ENCODE results near the gene PSMC3.

PSMC3 gene

DNA sequence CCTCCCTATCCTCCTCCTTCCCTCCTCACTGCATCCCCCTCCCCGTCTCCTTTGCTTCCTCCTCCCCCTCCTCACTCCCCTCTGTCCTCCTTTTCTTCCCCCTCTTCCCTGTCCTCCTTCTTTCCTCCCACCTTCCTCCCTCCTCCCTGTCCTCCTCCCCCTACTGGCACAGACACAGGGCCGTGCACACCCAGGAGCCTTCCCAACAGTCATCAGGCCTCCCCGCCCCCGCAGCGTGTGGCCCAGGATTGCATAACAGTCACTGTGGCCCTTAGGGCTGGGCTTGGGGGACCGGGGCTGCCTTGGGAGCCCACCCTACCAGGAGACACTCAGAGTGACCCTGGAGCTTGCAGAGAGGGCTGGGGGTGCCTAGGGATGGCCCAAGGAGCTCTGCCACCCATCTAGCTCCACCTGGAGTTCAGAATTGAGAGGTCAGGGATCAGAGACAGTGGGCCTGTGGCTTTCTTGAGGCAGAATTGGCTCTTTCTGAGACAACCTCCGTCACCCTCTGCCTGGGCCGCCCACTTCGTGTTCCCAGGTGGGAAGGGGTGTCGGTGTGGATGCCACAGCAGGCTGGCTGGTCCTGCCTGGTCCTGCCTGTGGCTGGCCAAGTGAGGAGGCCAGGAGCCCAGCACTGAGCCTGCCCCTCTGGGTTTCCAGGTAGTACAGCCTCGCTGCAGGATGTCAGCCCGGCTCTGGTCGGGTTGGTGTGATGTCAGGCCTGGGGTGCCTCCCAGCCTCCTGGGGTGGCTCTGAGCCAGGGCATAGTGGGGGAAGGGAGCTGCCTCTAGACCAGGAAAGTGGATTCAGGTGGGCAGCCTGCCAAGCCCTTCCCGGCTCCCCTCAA is 49.5 kb downstream of the PSMC3 start:
- Histone ChIP-seq H3K4me1 (ENCODE audit: insufficient read depth, low read length) (no peaks in the 10 kb centered on the region), H3K4me3 (ENCODE audit: low read length) (no peak overlapping the region), H3K27ac (ENCODE audit: low read length) (no peak overlapping the region), H3K27me3 (ENCODE audit: insufficient read depth, low read length) (no peaks in the 10 kb centered on the region), H3K36me3 (ENCODE audit: insufficient read depth, low read depth, low read length) (no peaks in the 10 kb centered on the region), H3K9ac (ENCODE audit: low read depth, low read length) (no peak overlapping the region), H3K9me3 (ENCODE audit: insufficient read depth, low read depth, low read length) (no peaks in the 10 kb centered on the region)

DNA sequence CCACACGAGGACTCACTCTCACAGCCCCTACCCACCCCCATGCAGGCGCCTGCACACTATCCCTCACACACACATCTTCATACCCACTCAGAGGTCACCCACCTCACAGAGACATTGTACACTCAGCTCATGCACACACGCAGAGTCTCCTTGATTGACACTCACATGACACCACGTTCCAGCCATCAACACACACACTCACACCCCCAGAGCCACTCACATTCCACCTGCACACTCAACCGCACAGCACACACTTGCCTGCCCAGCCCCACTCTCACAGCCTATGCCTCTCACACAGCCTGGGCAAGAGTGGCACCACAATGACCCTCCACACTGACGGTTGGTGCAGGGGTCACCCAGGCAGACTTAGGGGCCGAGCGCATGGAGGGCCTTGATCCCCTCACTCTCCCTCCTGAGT is 50.1 kb downstream of the PSMC3 start:
- Histone ChIP-seq H3K36me3 (ENCODE audit: insufficient read depth, low read depth, low read length) (no peaks in the 10 kb centered on the region), H3K4me1 (ENCODE audit: insufficient read depth, low read length) (no peaks in the 10 kb centered on the region), H3K9ac (ENCODE audit: low read depth, low read length) (no peak overlapping the region), H3K9me3 (ENCODE audit: insufficient read depth, low read depth, low read length) (no peaks in the 10 kb centered on the region), H3K27me3 (ENCODE audit: insufficient read depth, low read length) (no peaks in the 10 kb centered on the region), H3K27ac (ENCODE audit: low read length) (no peak overlapping the region), H3K4me3 (ENCODE audit: low read length) (no peak overlapping the region)

DNA sequence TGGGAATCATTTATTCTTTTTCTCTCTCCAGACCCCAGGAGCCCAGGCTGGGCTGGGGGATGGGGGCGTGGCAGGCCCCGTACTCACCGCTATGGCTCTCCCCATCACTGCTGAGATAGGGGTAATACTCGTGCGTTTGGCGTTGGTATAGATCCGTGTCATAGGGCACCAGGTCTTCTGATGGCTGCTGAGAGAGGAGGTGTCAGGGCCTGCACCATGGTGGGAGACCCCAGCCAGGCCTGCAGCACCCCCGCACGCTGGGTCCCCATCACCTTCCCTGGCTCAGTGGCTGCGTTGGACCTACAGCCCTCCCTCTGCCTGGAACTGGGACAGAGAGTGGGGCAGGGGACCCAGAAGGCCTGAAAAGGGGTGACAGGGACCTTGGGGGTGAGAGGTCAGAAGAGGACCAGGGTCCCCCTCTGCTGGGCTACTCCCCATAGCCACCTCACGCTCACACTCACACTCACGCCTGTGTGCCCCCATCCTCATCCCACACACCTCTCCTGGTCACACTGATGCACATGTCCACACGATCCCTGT is 50.6 kb downstream of the PSMC3 start:
- Histone ChIP-seq H3K9me3 (ENCODE audit: insufficient read depth, low read depth, low read length) (no peaks in the 10 kb centered on the region), H3K9ac (ENCODE audit: low read depth, low read length) (no peak overlapping the region), H3K27me3 (ENCODE audit: insufficient read depth, low read length) (no peaks in the 10 kb centered on the region), H3K27ac (ENCODE audit: low read length) (no peak overlapping the region), H3K36me3 (ENCODE audit: insufficient read depth, low read depth, low read length) (no peaks in the 10 kb centered on the region), H3K4me1 (ENCODE audit: insufficient read depth, low read length) (no peaks in the 10 kb centered on the region), H3K4me3 (ENCODE audit: low read length) (no peak overlapping the region)

DNA sequence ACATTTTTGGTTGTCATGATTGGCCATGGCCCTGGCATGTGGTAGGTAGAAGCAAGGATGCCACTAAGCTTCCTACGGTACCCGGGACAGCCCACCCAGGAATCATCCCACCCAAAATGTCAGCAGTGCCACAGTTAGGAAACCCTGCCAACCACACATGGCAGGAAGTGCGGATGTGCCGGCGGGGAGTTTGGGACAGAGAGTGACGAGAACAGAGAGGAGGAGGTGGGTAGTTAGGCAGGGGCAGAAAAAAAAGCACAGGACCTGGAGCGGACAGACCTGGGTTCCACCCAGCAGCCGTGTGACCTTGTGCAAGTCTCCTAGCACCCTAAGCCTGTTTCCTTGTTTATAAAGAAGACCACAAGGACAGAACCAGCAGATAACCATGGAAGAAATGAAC is 51.2 kb downstream of the PSMC3 start:
- Histone ChIP-seq H3K4me3 (ENCODE audit: low read length) (no peak overlapping the region), H3K27me3 (ENCODE audit: insufficient read depth, low read length) (no peaks in the 10 kb centered on the region), H3K27ac (ENCODE audit: low read length) (no peak overlapping the region), H3K36me3 (ENCODE audit: insufficient read depth, low read depth, low read length) (no peaks in the 10 kb centered on the region), H3K4me1 (ENCODE audit: insufficient read depth, low read length) (no peaks in the 10 kb centered on the region), H3K9ac (ENCODE audit: low read depth, low read length) (no peak overlapping the region), H3K9me3 (ENCODE audit: insufficient read depth, low read depth, low read length) (no peaks in the 10 kb centered on the region)

DNA sequence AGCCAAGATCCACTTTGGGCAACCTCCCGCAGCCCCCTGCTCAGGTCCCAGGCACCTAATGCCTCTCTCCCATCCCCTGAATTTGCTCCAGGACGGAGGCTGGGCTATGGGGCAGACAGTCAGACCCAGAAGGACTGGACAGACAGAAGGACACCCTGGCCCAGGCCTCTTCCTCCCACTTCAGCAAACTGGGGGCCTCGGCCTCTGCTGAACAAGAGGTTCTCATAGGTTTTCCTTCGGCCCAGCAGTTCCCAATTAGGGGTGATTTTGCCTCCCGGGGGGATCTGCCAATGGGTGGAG is 51.6 kb downstream of the PSMC3 start:
- Histone ChIP-seq H3K9me3 (ENCODE audit: insufficient read depth, low read depth, low read length) (no peaks in the 10 kb centered on the region), H3K36me3 (ENCODE audit: insufficient read depth, low read depth, low read length) (no peaks in the 10 kb centered on the region), H3K4me1 (ENCODE audit: insufficient read depth, low read length) (no peaks in the 10 kb centered on the region), H3K9ac (ENCODE audit: low read depth, low read length) (no peak overlapping the region), H3K4me3 (ENCODE audit: low read length) (no peak overlapping the region), H3K27me3 (ENCODE audit: insufficient read depth, low read length) (no peaks in the 10 kb centered on the region), H3K27ac (ENCODE audit: low read length) (no peak overlapping the region)

DNA sequence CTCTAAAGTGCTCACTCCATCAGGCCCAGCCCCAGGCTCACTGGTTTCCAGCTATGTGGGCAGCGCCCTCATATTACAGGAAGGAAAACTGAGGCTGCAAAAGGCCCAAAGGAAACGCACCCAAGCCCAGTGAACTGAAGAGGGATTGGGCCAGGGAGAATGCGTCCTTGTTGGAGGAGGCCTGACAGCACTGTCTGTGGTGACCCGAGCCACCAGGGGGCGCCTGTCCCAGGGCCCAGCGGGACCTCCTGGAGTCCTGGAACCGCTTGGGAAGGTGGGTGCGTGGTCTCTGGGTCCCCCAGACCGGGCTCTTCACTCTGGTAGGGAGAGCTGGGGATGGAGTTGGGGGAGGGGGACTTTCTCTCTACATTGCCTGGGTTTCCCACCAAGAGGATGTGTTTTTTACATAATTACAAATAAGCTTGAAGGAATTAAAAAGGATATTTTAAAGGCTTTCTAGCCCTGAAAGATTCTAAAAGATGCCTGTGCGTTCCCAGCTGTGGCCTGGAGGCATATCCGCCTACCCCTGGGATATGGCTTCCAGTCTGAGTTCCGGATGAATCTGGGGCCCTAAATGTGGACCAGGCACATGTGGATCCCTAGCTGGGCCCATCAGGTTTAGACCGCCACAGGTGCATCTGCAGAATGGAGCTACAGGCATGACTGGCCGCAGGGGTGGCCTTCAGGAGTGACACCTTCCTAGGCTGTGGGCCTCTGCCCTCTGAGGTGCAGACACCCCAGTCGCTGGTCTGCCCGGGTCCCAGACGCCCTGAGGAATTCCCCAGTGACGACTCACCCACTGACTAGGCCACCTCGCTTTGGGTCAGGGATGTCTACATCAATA is 52.1 kb downstream of the PSMC3 start:
- no peaks in the 10 kb centered on the region for H3K4me1 ChIP-seq (ENCODE audit: insufficient read depth, low read length)
- H3K9ac ChIP-seq (ENCODE audit: low read depth, low read length): no peak overlapping the region

DNA sequence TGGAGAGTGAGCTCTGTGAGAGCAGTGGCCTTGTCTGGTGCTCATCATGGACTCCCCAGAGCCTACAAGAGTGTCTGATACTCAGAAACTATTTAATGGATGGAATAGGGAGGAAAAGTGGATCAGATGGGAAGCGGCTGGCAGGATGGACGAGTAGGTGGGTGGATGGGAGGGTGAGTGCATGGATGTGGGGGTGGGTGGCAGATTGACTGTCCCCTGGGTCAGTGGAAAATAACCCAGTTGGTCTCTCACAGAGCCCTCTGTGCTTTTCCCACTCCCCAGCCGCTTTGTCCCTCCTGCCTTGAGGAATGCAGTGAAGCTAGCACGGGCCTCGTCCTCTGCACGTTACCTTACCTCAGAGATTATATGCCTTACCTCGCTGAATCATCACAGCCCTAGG is 53.8 kb downstream of the PSMC3 start:
- H3K4me3 ChIP-seq (ENCODE audit: low read length): no peak overlapping the region
- H3K36me3 ChIP-seq (ENCODE audit: insufficient read depth, low read depth, low read length): no peaks in the 10 kb centered on the region
- H3K4me1 ChIP-seq (ENCODE audit: insufficient read depth, low read length): no peaks in the 10 kb centered on the region
- no peak overlapping the region for H3K9ac ChIP-seq (ENCODE audit: low read depth, low read length)
- H3K27me3 ChIP-seq (ENCODE audit: insufficient read depth, low read length): no peaks in the 10 kb centered on the region
- H3K9me3 ChIP-seq (ENCODE audit: insufficient read depth, low read depth, low read length): no peaks in the 10 kb centered on the region
- H3K27ac ChIP-seq (ENCODE audit: low read length): no peak overlapping the region

More for the DNA sequence above, 52.1 kb downstream of the PSMC3 start:
- no peaks in the 10 kb centered on the region for H3K9me3 ChIP-seq (ENCODE audit: insufficient read depth, low read depth, low read length)
- no peak overlapping the region for H3K27ac ChIP-seq (ENCODE audit: low read length)
- no peaks in the 10 kb centered on the region for H3K27me3 ChIP-seq (ENCODE audit: insufficient read depth, low read length)
- H3K4me3 ChIP-seq (ENCODE audit: low read length): no peak overlapping the region
- H3K36me3 ChIP-seq (ENCODE audit: insufficient read depth, low read depth, low read length): no peaks in the 10 kb centered on the region

DNA sequence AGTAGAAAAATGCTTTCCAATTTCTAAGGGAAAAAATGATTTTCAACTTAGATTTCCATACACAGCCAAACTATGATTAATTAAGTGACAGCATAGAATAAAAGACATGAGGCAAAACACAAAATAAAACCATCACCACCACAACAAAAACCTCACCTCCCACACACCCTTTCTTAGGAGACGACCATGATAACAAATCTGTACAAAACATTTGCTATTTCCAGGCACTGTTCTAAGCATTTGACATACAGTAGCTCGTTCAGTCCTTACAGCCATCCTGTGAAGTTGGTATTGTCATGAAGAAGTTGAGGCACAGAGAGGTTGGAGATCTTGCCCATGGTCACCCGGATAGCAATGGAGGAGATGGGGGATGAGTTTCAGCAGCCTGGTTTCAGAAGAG is 56.6 kb downstream of the PSMC3 start:
- Histone ChIP-seq H3K36me3 (ENCODE audit: insufficient read depth, low read depth, low read length) (no peaks in the 10 kb centered on the region), H3K4me3 (ENCODE audit: low read length) (no peak overlapping the region), H3K27ac (ENCODE audit: low read length) (no peak overlapping the region), H3K9me3 (ENCODE audit: insufficient read depth, low read depth, low read length) (no peaks in the 10 kb centered on the region), H3K27me3 (ENCODE audit: insufficient read depth, low read length) (no peaks in the 10 kb centered on the region), H3K4me1 (ENCODE audit: insufficient read depth, low read length) (no peaks in the 10 kb centered on the region), H3K9ac (ENCODE audit: low read depth, low read length) (no peak overlapping the region)
